Right ventricle myocardium inferior (tissue), 1 donor: ENCODE results near the gene WDR81. TPM values are rescaled to one million over a fixed set of nuclear protein-coding genes. Genes with fewer than 3 reads are reported as not detected.
"Not testable (repeated sequence)": the region's sequence is repeated elsewhere in the genome, so short reads cannot be mapped to it uniquely, and the experiment has no call there.

Source experiments
- ATAC-seq: fragments of 200-7000 bp; cut with Tn5 transposase; one replicate; pipeline ENCODE4 v1.9.1; 2020; ENCODE audit warnings: mild to moderate bottlenecking, moderate library complexity
- DNase-seq: peaks from one replicate; pipeline ENCODE4 v3.0.0; 2021; ENCODE audit errors: missing footprints
- intact Hi-C: fragments of 100-400 bp; cut with DNase I; formaldehyde crosslinking; loops from one replicate; pipeline ENCODE4 v1.11.0; 2022
- long read RNA-seq: library from polyadenylated mRNA; unstranded; transcript quantifications from one replicate; pipeline ENCODE4 v2.0.0, GENCODE V29; 2021
- total RNA-seq: library from RNA; stranded (reverse); fragmentation: NEBNext Ultra II Directional; extraction: Animal tissue kit (Norgen Biotek cat#: 25700); gene quantifications from one replicate; pipeline ENCODE4 v1.2.1, GENCODE V29; 2021
- donor health status: DM: no; HTN: yes; CAD: no; lungs with severe emphysema.

Gene WDR81
- 10.4 TPM for total RNA-seq
- long read RNA-seq, full-length matches to known transcripts: 4 of 10 reads
- long read RNA-seq, partial matches to known transcripts: 3 of 10 reads
- long read RNA-seq, other reads (novel, unspliced or antisense): 3 of 10 reads

DNA sequence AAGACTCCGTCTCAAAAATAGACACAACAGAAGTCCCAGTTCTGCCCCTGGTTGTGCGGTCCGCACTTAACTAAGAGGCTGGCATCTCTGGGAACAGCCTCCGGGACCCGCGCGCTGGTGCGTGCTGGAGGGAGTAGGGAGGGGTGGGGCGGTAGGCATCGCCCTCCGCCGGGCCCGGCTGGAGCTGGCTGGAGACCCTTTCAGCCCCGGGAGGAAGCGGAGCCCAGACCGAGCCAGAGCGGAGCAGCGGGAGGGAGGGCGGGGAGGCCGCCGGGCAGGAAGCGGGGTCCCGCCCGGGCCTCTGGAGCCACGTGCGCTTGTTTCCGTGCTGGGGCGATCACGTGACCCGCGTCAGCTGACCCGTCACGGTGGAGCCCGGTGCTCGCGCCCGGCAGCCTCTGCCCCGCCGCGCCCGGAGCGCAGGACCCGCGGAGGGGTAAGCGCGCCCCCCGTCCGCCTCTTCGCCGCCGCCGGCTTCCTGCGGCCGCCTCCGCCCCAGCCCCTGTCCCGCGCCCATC is at the start of gene WDR81:
Gene WDR81, plus strand, starts transcription at position 354 of the 518 bp plus-strand sequence. CDS start 256 bp downstream, outside the sequence.
- intact Hi-C loops: loop anchor here (2.0 to 5.0 kb wide), 4 partner anchors 38 to 143 kb away; partner anchors contain the start of gene SERPINF1
- DNase-seq (peak; percentile 97), ATAC-seq (peak; percentile 82)

DNA sequence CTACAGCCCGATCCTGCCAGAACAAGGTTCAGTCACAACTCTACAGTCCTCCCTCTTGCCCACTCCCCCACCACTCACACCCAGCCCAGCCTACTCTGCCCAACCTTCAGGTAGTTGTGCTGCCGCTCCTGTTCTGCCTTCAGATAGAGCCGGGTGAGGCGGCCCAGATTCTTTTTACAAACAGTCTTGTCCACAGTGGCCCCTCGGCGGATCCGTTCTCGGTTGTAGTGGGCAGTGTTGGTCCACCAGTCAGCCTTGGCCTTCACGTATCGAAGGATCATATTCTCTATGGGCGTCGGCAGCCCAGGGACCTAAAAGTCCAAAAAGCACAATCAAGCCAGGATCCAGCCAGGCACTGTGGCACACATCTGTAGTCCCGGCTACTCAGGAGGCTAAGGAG is 48.1 kb upstream of the WDR81 start:
- no peak for DNase-seq
- ATAC-seq: no peak
- intact Hi-C loops: no loop called here

GRCh38 chr17:1683459-1683858 is 41.0 kb upstream of the WDR81 start:
- intact Hi-C loops: no loop called here
- ATAC-seq (no peak), DNase-seq (no peak)

DNA sequence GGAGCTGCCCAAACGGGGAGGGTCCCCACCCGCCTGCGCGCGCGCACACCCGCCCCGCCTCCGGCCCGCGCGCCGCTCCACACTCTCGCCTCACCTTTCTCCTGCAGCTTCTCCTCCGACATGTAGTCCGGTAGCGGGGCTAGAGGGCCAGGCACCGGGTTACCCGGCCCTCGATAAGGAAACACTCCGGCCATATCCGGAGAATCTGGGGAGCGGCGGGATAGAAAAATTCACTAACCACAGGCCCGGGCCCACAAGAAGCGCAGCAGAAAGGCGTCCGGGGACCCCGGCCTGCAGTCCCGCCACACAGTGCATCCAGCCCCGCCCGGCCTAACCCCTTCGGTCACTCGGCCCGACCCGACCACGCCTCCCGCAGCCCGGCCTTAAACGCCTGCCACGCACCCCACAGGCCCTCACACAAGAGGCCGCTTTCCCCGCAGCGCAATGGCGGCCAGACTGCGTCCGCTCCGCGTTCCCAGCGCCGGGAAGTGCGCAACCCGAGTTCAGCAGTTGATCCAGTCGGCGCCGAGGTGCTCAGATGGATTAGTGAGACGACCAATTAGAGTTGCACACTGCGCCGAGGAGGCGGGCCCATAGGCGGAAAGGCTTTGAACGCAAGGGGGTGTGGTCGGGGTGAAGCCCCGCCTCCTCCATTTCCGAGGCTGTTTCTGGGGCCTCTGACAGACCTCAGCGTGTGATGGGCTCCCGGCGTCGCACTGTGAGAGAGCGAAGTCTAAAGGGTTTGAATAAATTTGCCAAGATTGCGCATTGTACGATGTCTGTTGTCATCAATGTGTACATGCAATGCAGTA is 39.9 kb upstream of the WDR81 start, which contains the start of gene PRPF8:
Gene PRPF8, minus strand, starts transcription at position 490 of the 812 bp plus-strand sequence. Its CDS starts 296 bp downstream, at position 194.
- ATAC-seq (peak; percentile 100), DNase-seq (peak; percentile 98)
- intact Hi-C loops: loop anchor here (2.0 kb wide), 1 partner anchor 26 kb away; the partner anchor contains the start of gene TLCD2

GRCh38 chr17:1686086-1686485 is 38.4 kb upstream of the WDR81 start:
- no peak for DNase-seq
- intact Hi-C loops: no loop called here
- ATAC-seq: no peak

GRCh38 chr17:1688405-1688804 is 36.1 kb upstream of the WDR81 start:
- intact Hi-C loops, DNase-seq, ATAC-seq: not testable (repeated sequence)

DNA sequence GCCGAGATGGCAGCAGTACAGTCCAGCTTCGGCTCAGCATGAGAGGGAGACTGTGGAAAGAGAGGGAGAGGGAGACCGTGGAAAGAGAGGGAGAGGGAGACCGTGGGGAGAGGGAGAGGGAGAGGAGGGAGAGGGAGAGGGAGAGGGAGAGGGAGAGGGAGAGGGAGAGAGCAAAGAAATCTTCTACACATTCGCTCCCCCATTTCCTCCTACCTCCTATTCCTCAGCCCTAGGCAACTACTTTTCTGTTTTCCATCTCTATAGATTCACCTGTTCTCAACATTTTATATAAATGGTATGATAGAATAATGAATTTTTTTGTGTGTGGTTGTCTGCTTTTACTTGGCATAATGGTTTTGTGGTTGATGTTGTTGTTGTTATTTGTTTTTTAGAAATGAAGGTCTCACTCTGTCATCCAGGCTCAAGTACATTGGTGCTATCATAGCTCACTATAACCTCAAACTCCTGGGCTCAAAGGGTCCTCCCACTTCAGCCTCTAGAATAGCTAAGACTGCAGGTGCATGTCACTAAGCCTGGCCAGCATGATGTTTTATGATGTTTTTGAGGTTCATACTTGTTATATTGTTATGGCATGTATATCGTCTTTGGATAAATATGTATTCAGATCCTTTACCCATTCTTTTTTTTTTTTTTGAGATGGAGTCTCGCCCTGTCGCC is 33.8 kb upstream of the WDR81 start:
- no peak for ATAC-seq
- no peak for DNase-seq
- intact Hi-C loops: no loop called here

DNA sequence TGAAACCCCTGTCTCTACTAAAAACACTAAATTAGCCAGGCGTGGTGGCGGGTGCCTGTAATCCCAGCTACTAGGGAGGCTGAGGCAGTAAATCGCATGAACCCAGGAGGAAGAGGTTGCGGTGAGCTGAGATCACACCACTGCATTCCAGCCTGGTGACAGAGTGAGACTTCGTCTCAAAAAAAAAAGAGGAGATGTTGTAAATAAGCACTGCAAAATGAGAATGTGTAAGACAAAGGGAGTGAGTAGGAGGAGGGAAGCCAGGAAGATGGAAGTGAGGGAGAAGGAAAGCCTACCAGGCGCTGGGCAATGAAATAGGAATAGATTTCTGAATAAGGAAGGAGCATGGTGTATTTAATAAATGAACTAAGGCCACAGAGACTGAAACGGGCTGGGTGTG is 31.2 kb upstream of the WDR81 start:
- intact Hi-C loops: no loop called here
- ATAC-seq: no peak
- DNase-seq: no peak

DNA sequence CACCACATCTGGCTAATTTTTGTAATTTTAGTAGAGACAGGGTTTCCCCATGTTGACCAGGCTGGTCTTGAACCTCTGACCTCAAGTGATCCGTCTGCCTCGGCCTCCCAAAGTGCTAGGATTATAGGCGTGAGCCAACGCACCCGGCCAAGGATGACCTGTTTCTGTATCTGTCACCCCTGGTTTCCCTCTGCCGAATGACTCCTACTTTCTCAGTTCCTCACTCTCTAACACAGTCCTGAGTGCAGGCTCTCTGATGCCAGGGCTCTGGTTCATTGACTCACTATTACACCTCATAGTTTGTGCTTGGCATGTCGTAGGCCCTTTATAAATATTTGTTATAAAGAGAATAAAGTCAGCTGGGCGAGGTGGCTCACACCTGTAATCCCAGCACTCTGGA is 29.1 kb upstream of the WDR81 start:
- ATAC-seq: no peak
- DNase-seq: no peak
- intact Hi-C loops: no loop called here

- intact Hi-C loops: no loop called here
- ATAC-seq (no peak), DNase-seq (no peak)
Measured at GRCh38 chr17:1697681-1698080, 26.8 kb upstream of the WDR81 start.

GRCh38 chr17:1699891-1700290 is 24.6 kb upstream of the WDR81 start:
- DNase-seq, intact Hi-C loops, ATAC-seq: not testable (repeated sequence)

DNA sequence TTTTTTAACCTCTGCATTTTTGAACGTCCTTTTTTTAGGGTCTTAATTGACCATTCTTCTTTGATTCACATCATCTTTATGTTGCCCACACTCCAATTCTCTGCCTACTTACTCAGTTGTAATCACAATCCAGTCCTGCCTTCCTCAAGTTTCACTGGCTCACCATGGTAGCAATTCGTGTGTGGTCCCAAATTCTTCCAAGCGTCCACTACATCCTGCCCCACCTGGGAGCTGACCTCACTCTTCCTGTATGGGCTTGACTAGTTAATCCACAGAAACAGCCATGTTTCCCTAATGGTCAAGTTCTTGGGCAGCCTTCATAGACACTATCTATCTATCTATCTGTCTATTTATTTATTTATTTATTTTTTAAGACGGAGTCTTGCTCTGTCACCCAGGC is 21.4 kb upstream of the WDR81 start:
- intact Hi-C loops: no loop called here
- no peak for ATAC-seq
- DNase-seq: no peak

- intact Hi-C loops: no loop called here
- ATAC-seq: no peak
- DNase-seq: no peak
Measured at GRCh38 chr17:1705004-1705403, 19.5 kb upstream of the WDR81 start.

- no peak for ATAC-seq
- intact Hi-C loops: no loop called here
- no peak for DNase-seq
Measured at GRCh38 chr17:1707107-1707506, 17.4 kb upstream of the WDR81 start.

- ATAC-seq, DNase-seq, intact Hi-C loops: not testable (repeated sequence)
Measured at GRCh38 chr17:1708791-1709346, 15.6 kb upstream of the WDR81 start.

- ATAC-seq: peak; percentile 1
- intact Hi-C loops: no loop called here
- DNase-seq: peak; percentile 32
Measured at GRCh38 chr17:1709403-1709951, 15.0 kb upstream of the WDR81 start.

- ATAC-seq (peak; percentile 43), DNase-seq (peak; percentile 84)
- intact Hi-C loops: loop anchor here (2.0 to 5.0 kb wide), 2 partner anchors 25 to 332 kb away; partner anchors contain the start of genes OVCA2 and PRPF8
Measured at GRCh38 chr17:1709971-1710806, 14.3 kb upstream of the WDR81 start, which contains the start of gene TLCD2. Gene TLCD2, minus strand, starts transcription at chr17:1710377. Its CDS starts 135 bp downstream, at chr17:1710242.
